ENCODE data around the gene TSGA10.

TSGA10 gene

GRCh38 chr2:99198103-99198841, 43.5 kb upstream of the TSGA10 start:
- TF ChIP-seq RAD21 (IDR thresholded peaks at IDR 0.05; ENCODE audit: low read depth) (no peak), REST (IDR thresholded peaks at IDR 0.05; ENCODE audit: low read depth) (no peak), CEBPB (IDR thresholded peaks at IDR 0.05) (no peak), USF1 (IDR thresholded peaks at IDR 0.05) (no peak), NFIC (IDR thresholded peaks at IDR 0.05) (no peak), EGR1 (IDR thresholded peaks at IDR 0.05) (no peak), ZBTB7A (IDR thresholded peaks at IDR 0.05; ENCODE audit: low read depth) (no peak), FOXM1 (IDR thresholded peaks at IDR 0.05; ENCODE audit: borderline replicate concordance, low read depth) (no peak), TEAD4 (IDR thresholded peaks at IDR 0.05) (no peak), CREB1 (IDR thresholded peaks at IDR 0.05; ENCODE audit: low read depth) (no peak), EP300 (IDR thresholded peaks at IDR 0.05; ENCODE audit: borderline replicate concordance) (no peak), YY1 (IDR thresholded peaks at IDR 0.05; ENCODE audit: low read depth) (no peak), MAX (IDR thresholded peaks at IDR 0.05) (no peak), TCF12 (IDR thresholded peaks at IDR 0.05; ENCODE audit: low read depth) (no peak), TAF1 (IDR thresholded peaks at IDR 0.05; ENCODE audit: low read depth) (no peak)

GRCh38 chr2:99190548-99190947, 35.8 kb upstream of the TSGA10 start:
- TF ChIP-seq CREB1 (IDR thresholded peaks at IDR 0.05; ENCODE audit: low read depth) (no peak), YY1 (IDR thresholded peaks at IDR 0.05; ENCODE audit: low read depth) (no peak), TEAD4 (IDR thresholded peaks at IDR 0.05) (no peak), EGR1 (IDR thresholded peaks at IDR 0.05) (no peak), TAF1 (IDR thresholded peaks at IDR 0.05; ENCODE audit: low read depth) (no peak), CEBPB (IDR thresholded peaks at IDR 0.05) (no peak), EP300 (IDR thresholded peaks at IDR 0.05; ENCODE audit: borderline replicate concordance) (no peak), ZBTB7A (IDR thresholded peaks at IDR 0.05; ENCODE audit: low read depth) (no peak), RAD21 (IDR thresholded peaks at IDR 0.05; ENCODE audit: low read depth) (no peak), FOXM1 (IDR thresholded peaks at IDR 0.05; ENCODE audit: borderline replicate concordance, low read depth) (no peak), TCF12 (IDR thresholded peaks at IDR 0.05; ENCODE audit: low read depth) (no peak), NFIC (IDR thresholded peaks at IDR 0.05) (no peak), MAX (IDR thresholded peaks at IDR 0.05) (no peak), USF1 (IDR thresholded peaks at IDR 0.05) (no peak)

- TF ChIP-seq NFIC (IDR thresholded peaks at IDR 0.05) = no peak
- TF ChIP-seq USF1 (IDR thresholded peaks at IDR 0.05) = no peak
- no peak for TF ChIP-seq ZBTB7A (IDR thresholded peaks at IDR 0.05; ENCODE audit: low read depth)
- no peak for TF ChIP-seq FOXM1 (IDR thresholded peaks at IDR 0.05; ENCODE audit: borderline replicate concordance, low read depth)
- TF ChIP-seq CEBPB (IDR thresholded peaks at IDR 0.05) = no peak
- no peak for TF ChIP-seq TCF12 (IDR thresholded peaks at IDR 0.05; ENCODE audit: low read depth)
- no peak for TF ChIP-seq TEAD4 (IDR thresholded peaks at IDR 0.05)
- no peak for TF ChIP-seq TAF1 (IDR thresholded peaks at IDR 0.05; ENCODE audit: low read depth)
- TF ChIP-seq EP300 (IDR thresholded peaks at IDR 0.05; ENCODE audit: borderline replicate concordance) = no peak
- TF ChIP-seq RAD21 (IDR thresholded peaks at IDR 0.05; ENCODE audit: low read depth) = no peak
- no peak for TF ChIP-seq MAX (IDR thresholded peaks at IDR 0.05)
Measured at GRCh38 chr2:99188357-99188756, 33.6 kb upstream of the TSGA10 start.

- TF ChIP-seq NFIC (IDR thresholded peaks at IDR 0.05) = no peak
- no peak for TF ChIP-seq YY1 (IDR thresholded peaks at IDR 0.05; ENCODE audit: low read depth)
- TF ChIP-seq ZBTB7A (IDR thresholded peaks at IDR 0.05; ENCODE audit: low read depth) = no peak
- TF ChIP-seq TAF1 (IDR thresholded peaks at IDR 0.05; ENCODE audit: low read depth) = no peak
- TF ChIP-seq CREB1 (IDR thresholded peaks at IDR 0.05; ENCODE audit: low read depth) = no peak
- no peak for TF ChIP-seq EP300 (IDR thresholded peaks at IDR 0.05; ENCODE audit: borderline replicate concordance)
- TF ChIP-seq FOXM1 (IDR thresholded peaks at IDR 0.05; ENCODE audit: borderline replicate concordance, low read depth) = no peak
- no peak for TF ChIP-seq TCF12 (IDR thresholded peaks at IDR 0.05; ENCODE audit: low read depth)
- TF ChIP-seq EGR1 (IDR thresholded peaks at IDR 0.05) = no peak
- no peak for TF ChIP-seq CEBPB (IDR thresholded peaks at IDR 0.05)
- TF ChIP-seq TEAD4 (IDR thresholded peaks at IDR 0.05) = no peak
- no peak for TF ChIP-seq MAX (IDR thresholded peaks at IDR 0.05)
- no peak for TF ChIP-seq RAD21 (IDR thresholded peaks at IDR 0.05; ENCODE audit: low read depth)
- TF ChIP-seq USF1 (IDR thresholded peaks at IDR 0.05) = no peak
- no peak for TF ChIP-seq REST (IDR thresholded peaks at IDR 0.05; ENCODE audit: low read depth)
Measured at GRCh38 chr2:99187011-99187410, 32.3 kb upstream of the TSGA10 start.
